HCT116 (cell line): Measurements from ENCODE around the gene CTIF. TPM values are rescaled to one million over a fixed set of nuclear protein-coding genes. Genes with fewer than 3 reads are reported as not detected.

Experiments used
- ATAC-seq: fragments of 200-7000 bp; cut with Tn5 transposase; 2 replicates; pipeline ENCODE4 v1.9.1; 2020; ENCODE audit warnings: mild to moderate bottlenecking, moderate library complexity
- BruUV-seq: library from RNA; stranded (reverse); fragments of 400-500 nt; replicated peaks from 2 replicates; lab custom pipeline; 2021; lab: Mats Ljungman, UMichigan
- CTCF ChIA-PET: fragments of 300-600 bp; sonication (Branson Sonifier 250); formaldehyde crosslinking; loops from one replicate; lab custom pipeline; 2021; ENCODE audit warnings: antibody characterized with exemption; lab: Charles Lee
- POLR2A ChIA-PET: fragments of 300-600, 350-600 bp; sonication (Branson Sonifier 250); formaldehyde crosslinking; loops from one replicate; lab custom pipeline; 2021; ENCODE audit warnings: antibody characterized with exemption; lab: Charles Lee
- RAD21 ChIA-PET, 2 experiments: fragments of 300-600 bp; sonication (Branson Sonifier 250); formaldehyde crosslinking; loops; one replicate each; lab custom pipeline; 2023; ENCODE audit warnings: low total read pairs in 2 of 2; ENCODE audit not compliant: uncharacterized antibody in 2 of 2, unreplicated experiment in 2 of 2, low non-redundant PET in 1 of 2; lab: Charles Lee
- DNase-seq: peaks from one replicate; pipeline ENCODE4 v3.0.0-alpha.2; 2010; ENCODE audit warnings: low read depth, low spot score
- H2AFZ ChIP-seq: fragments of 200-600 bp; shearing (Covaris generic), sonication (generic); 2 replicates; pipeline ENCODE4 v1.6.1; 2017; ENCODE audit warnings: low read depth, mixed run types, mixed read lengths, antibody characterized with exemption, low read length; ENCODE audit not compliant: poor library complexity, severe bottlenecking
- H3K27ac ChIP-seq: 2 replicates; pipeline ENCODE4 v1.5.1; 2012; ENCODE audit warnings: low read depth, low read length
- H3K27me3 ChIP-seq: fragments of 200-600 bp; sonication (generic); 2 replicates; pipeline ENCODE4 v1.6.1; 2016; ENCODE audit warnings: mixed run types, low read length, mixed read lengths; ENCODE audit not compliant: insufficient read depth
- H3K36me3 ChIP-seq, 2 experiments: fragments of 200-500 bp in 1 of 2; fragments of 200-600 bp in 1 of 2; sonication (Bioruptor generic) in 1 of 2; sonication (generic) in 1 of 2; 2 replicates each; pipeline versions ENCODE4 v1.5.1 to v1.6.1; 2014 to 2016; ENCODE audit warnings: low read length in 2 of 2, inconsistent platforms in 1 of 2, mixed read lengths in 1 of 2, mixed run types in 1 of 2; ENCODE audit not compliant: insufficient read depth in 2 of 2, control insufficient read depth in 1 of 2
- H3K4me1 ChIP-seq, 2 experiments: fragments of 200-600 bp in 1 of 2; sonication (generic) in 1 of 2; 2 replicates each; pipeline versions ENCODE4 v1.5.1 to v1.6.1; 2012 to 2017; ENCODE audit warnings: low read length in 2 of 2, inconsistent platforms in 1 of 2, mild to moderate bottlenecking in 1 of 2, mixed read lengths in 1 of 2, mixed run types in 1 of 2, moderate library complexity in 1 of 2; ENCODE audit not compliant: insufficient read depth in 2 of 2, control insufficient read depth in 1 of 2
- H3K4me2 ChIP-seq: fragments of 200-600 bp; sonication (generic); 2 replicates; pipeline ENCODE4 v1.6.1; 2017; ENCODE audit warnings: mixed run types, low read length, mixed read lengths
- H3K4me3 ChIP-seq, 2 experiments: fragments of 200-600 bp in 1 of 2; sonication (generic) in 1 of 2; replicated peaks in 1 of 2; 2 replicates each; pipeline ENCODE4 v1.5.1; 2011 to 2016; ENCODE audit warnings: low read length in 2 of 2, control low read depth in 1 of 2, low read depth in 1 of 2, mild to moderate bottlenecking in 1 of 2, mixed read lengths in 1 of 2, mixed run types in 1 of 2
- H3K79me2 ChIP-seq: fragments of 200-600 bp; sonication (generic); 2 replicates; pipeline ENCODE4 v1.6.1; 2017; ENCODE audit warnings: mild to moderate bottlenecking, mixed run types, low read length, moderate library complexity, mixed read lengths; ENCODE audit not compliant: insufficient read depth
- H3K9ac ChIP-seq: fragments of 200-600 bp; sonication (generic); 2 replicates; pipeline ENCODE4 v1.6.1; 2016; ENCODE audit warnings: low read length, mixed read lengths
- H3K9me2 ChIP-seq: fragments of 200-600 bp; sonication (generic), shearing (Covaris generic); 2 replicates; pipeline ENCODE4 v1.6.1; 2017; ENCODE audit warnings: mixed run types, mild to moderate bottlenecking, moderate library complexity; ENCODE audit not compliant: insufficient read depth
- H3K9me3 ChIP-seq, 2 experiments: fragments of 200-500 bp in 1 of 2; fragments of 200-600 bp in 1 of 2; sonication (Bioruptor generic) in 1 of 2; sonication (generic) in 1 of 2; 2 replicates each; pipeline ENCODE4 v1.6.1; 2014 to 2017; ENCODE audit warnings: low read length in 2 of 2, mixed read lengths in 2 of 2, inconsistent platforms in 1 of 2, low read depth in 1 of 2, mild to moderate bottlenecking in 1 of 2, mixed run types in 1 of 2, moderate library complexity in 1 of 2; ENCODE audit not compliant: control insufficient read depth in 1 of 2, insufficient read depth in 1 of 2
- H4K20me1 ChIP-seq: fragments of 200-600 bp; sonication (generic), shearing (Covaris generic); 2 replicates; pipeline ENCODE4 v1.6.1; 2017; ENCODE audit warnings: mixed run types, mild to moderate bottlenecking, moderate library complexity; ENCODE audit not compliant: insufficient read depth
- CBX3 ChIP-seq: IDR thresholded peaks from 2 replicates; pipeline ENCODE4 v1.6.1; 2012; ENCODE audit warnings: low read depth
- CEBPB ChIP-seq: IDR thresholded peaks from 2 replicates; pipeline ENCODE4 v1.6.1; 2012; ENCODE audit warnings: low read depth
- ELF1 ChIP-seq: IDR thresholded peaks from 2 replicates; pipeline ENCODE4 v1.6.1; 2012; ENCODE audit warnings: low read depth, borderline replicate concordance
- EZH2phosphoT487 ChIP-seq: fragments of 200-600 bp; IDR thresholded peaks from 2 replicates; pipeline ENCODE4 v1.6.1; 2018; ENCODE audit warnings: antibody characterized with exemption, borderline replicate concordance
- JUND ChIP-seq: IDR thresholded peaks from 2 replicates; pipeline ENCODE4 v1.6.1; 2012
- MAX ChIP-seq: IDR thresholded peaks from 2 replicates; pipeline ENCODE4 v1.6.1; 2012
- POLR2A ChIP-seq: IDR thresholded peaks from 2 replicates; pipeline ENCODE4 v1.7.0; 2011; ENCODE audit warnings: borderline replicate concordance; ENCODE audit not compliant: insufficient read depth, insufficient read length; ENCODE audit errors: extremely low read depth
- POLR2AphosphoS5 ChIP-seq: IDR thresholded peaks from 2 replicates; pipeline ENCODE4 v1.6.1; 2011; ENCODE audit warnings: mild to moderate bottlenecking, low read depth, low read length, moderate library complexity
- RAD21 ChIP-seq: IDR thresholded peaks from 2 replicates; pipeline ENCODE4 v1.6.1; 2012; ENCODE audit warnings: low read depth, mild to moderate bottlenecking
- SIN3A ChIP-seq: IDR thresholded peaks from 2 replicates; pipeline ENCODE4 v1.6.1; 2012; ENCODE audit warnings: low read depth
- YY1 ChIP-seq: IDR thresholded peaks from 2 replicates; pipeline ENCODE4 v1.6.1; 2011; ENCODE audit warnings: low read length, low read depth, moderate library complexity, mild to moderate bottlenecking; ENCODE audit not compliant: insufficient replicate concordance; ENCODE audit errors: extremely low read depth
- intact Hi-C: fragments of 100-400 bp; cut with micrococcal nuclease; formaldehyde crosslinking; loops from 2 replicates; pipeline ENCODE4 v1.10.0; 2022
- total RNA-seq: library from RNA; stranded (reverse); gene quantifications from one replicate; pipeline ENCODE4 v1.2.1, GENCODE V29; 2021; ENCODE audit not compliant: unreplicated experiment

The CTIF gene
- total RNA-seq, 1 experiment from 2014 or later, result 19.7 TPM

- TF ChIP-seq SIN3A (no peak), JUND (no peak), ELF1 (no peak), POLR2A (no peak), POLR2AphosphoS5 (no peak), YY1 (no peak)
- TF ChIP-seq, all 23 proteins: peak for 0
Observed at GRCh38 chr18:48697441-48697840, 158.6 kb downstream of the CTIF start (continued).

GRCh38 chr18:48698707-48699106 is 159.9 kb downstream of the CTIF start:
- Histone ChIP-seq H3K9ac (no peak overlapping the region), H3K4me3 (no peak overlapping the region), H3K27ac (no peak overlapping the region), H2AFZ (no peak overlapping the region), H3K4me1 (peaks cover 0 to 2% of the 10 kb centered on the region in 2 experiments; a peak in 1 of 4 replicates), H3K27me3 (no peaks in the 10 kb centered on the region), H3K79me2 (no peaks in the 10 kb centered on the region), H4K20me1 (no peaks in the 10 kb centered on the region), H3K9me2 (no peaks in the 10 kb centered on the region), H3K9me3 (no peaks in the 10 kb centered on the region), H3K36me3 (no peaks in the 10 kb centered on the region), H3K4me2 (no peak overlapping the region)
- ChIA-PET RAD21 (no interaction called here), CTCF (no interaction called here), POLR2A (no interaction called here)
- TF ChIP-seq EZH2phosphoT487, result no peak
- TF ChIP-seq ELF1, result no peak
- TF ChIP-seq RAD21, result no peak
- no peak for TF ChIP-seq MAX
- TF ChIP-seq CEBPB, result no peak
- no TSS peak for BruUV-seq
- intact Hi-C loops, result no loop called here
- ATAC-seq, result no peak
- DNase-seq, result no peak

- H3K9me2 ChIP-seq, result no peaks in the 10 kb centered on the region
- H3K79me2 ChIP-seq, result no peaks in the 10 kb centered on the region
- ATAC-seq, result no peak
- H3K9me3 ChIP-seq, result no peaks in the 10 kb centered on the region
- RAD21 ChIA-PET, result no interaction called here
- no TSS peak for BruUV-seq
- H2AFZ ChIP-seq, result no peak overlapping the region
- H3K36me3 ChIP-seq, result no peaks in the 10 kb centered on the region
- intact Hi-C loops, result no loop called here
- POLR2A ChIA-PET, result no interaction called here
- no peak overlapping the region for H3K4me2 ChIP-seq
- no peak for DNase-seq
- no peaks in the 10 kb centered on the region for H3K4me1 ChIP-seq
- H3K9ac ChIP-seq, result no peak overlapping the region
- CTCF ChIA-PET, result no interaction called here
- TF ChIP-seq SIN3A (no peak), ELF1 (no peak), CBX3 (no peak), EZH2phosphoT487 (no peak), YY1 (no peak), MAX (no peak)
- H3K27ac ChIP-seq, result no peak overlapping the region
- no peak overlapping the region for H3K4me3 ChIP-seq
- no peaks in the 10 kb centered on the region for H4K20me1 ChIP-seq
- H3K27me3 ChIP-seq, result no peaks in the 10 kb centered on the region
Observed at GRCh38 chr18:48699761-48700160, 160.9 kb downstream of the CTIF start.
